A549 (cell line): Measurements from ENCODE around the gene PTK7. TPM values are rescaled to one million over a fixed set of nuclear protein-coding genes. Genes with fewer than 3 reads are reported as not detected.
A peak's percentile ranks its signal among the peaks of the same experiment; 100 is the strongest.

Source experiments
- CEBPB ChIP-seq, 2 experiments: fragments of >200 bp in 1 of 2; sonication (Bioruptor Twin) in 1 of 2; formaldehyde crosslinking in 1 of 2; IDR thresholded peaks; 2 replicates each; pipeline ENCODE4 v1.6.1; 2012 to 2016
- CHD2 ChIP-seq: fragments of 150-350 bp; IDR thresholded peaks from 2 replicates; pipeline ENCODE4 v1.6.1; 2014; ENCODE audit warnings: low read length; ENCODE audit not compliant: partially characterized antibody
- EHF ChIP-seq: fragments of 250-450 bp; sonication (Bioruptor Pico); IDR thresholded peaks from 2 replicates; pipeline ENCODE4 v1.5.0; 2020; ENCODE audit warnings: mild to moderate bottlenecking
- EP300 ChIP-seq, 2 experiments: fragments of >200 bp; sonication (Bioruptor Twin); formaldehyde crosslinking; IDR thresholded peaks; 2 replicates in 1 of 2; 3 replicates in 1 of 2; pipeline ENCODE4 v1.6.1; 2016 to 2017
- ESRRA ChIP-seq: fragments of 150-350 bp; IDR thresholded peaks from 2 replicates; pipeline ENCODE4 v1.6.1; 2014; ENCODE audit warnings: mild to moderate bottlenecking, low read length, borderline replicate concordance
- FOSB ChIP-seq: fragments of 250-450 bp; sonication (Bioruptor Pico); IDR thresholded peaks from 2 replicates; pipeline ENCODE4 v1.5.0; 2020; ENCODE audit warnings: mild to moderate bottlenecking, moderate library complexity
- HES2 ChIP-seq: fragments of >200 bp; sonication (Bioruptor Twin); formaldehyde crosslinking; IDR thresholded peaks from 2 replicates; pipeline ENCODE4 v1.6.1; 2016
- HOXA7 ChIP-seq: fragments of 250-450 bp; sonication (Bioruptor Pico); IDR thresholded peaks from 2 replicates; pipeline ENCODE4 v1.5.0; 2020; ENCODE audit warnings: mild to moderate bottlenecking, moderate library complexity
- HOXB13 ChIP-seq: fragments of 250-450 bp; sonication (Bioruptor Pico); IDR thresholded peaks from 2 replicates; pipeline ENCODE4 v1.5.0; 2020; ENCODE audit warnings: low read depth, mild to moderate bottlenecking, moderate library complexity
- JUNB ChIP-seq: fragments of >200 bp; sonication (Bioruptor Twin); formaldehyde crosslinking; IDR thresholded peaks from 2 replicates; pipeline ENCODE4 v1.6.1; 2016
- KDM1A ChIP-seq: fragments of 200-600 bp; sonication (generic); IDR thresholded peaks from 2 replicates; pipeline ENCODE4 v1.6.1; 2016; ENCODE audit warnings: low read depth, mild to moderate bottlenecking
- NPAS2 ChIP-seq: fragments of 250-450 bp; sonication (Bioruptor Pico); IDR thresholded peaks from 2 replicates; pipeline ENCODE4 v1.8.0; 2022; ENCODE audit warnings: mild to moderate bottlenecking, moderate library complexity, borderline replicate concordance
- NR3C1 ChIP-seq: fragments of >200 bp; sonication (Bioruptor Twin); formaldehyde crosslinking; IDR thresholded peaks from 3 replicates; pipeline ENCODE4 v1.6.1; 2017
- PHF8 ChIP-seq: fragments of 200-600 bp; sonication (generic); IDR thresholded peaks from 2 replicates; pipeline ENCODE4 v1.6.1; 2016; ENCODE audit warnings: low read depth, mild to moderate bottlenecking, antibody characterized with exemption, moderate library complexity, borderline replicate concordance
- RARB ChIP-seq: fragments of 250-450 bp; sonication (Bioruptor Pico); IDR thresholded peaks from 2 replicates; pipeline ENCODE4 v1.8.0; 2021; ENCODE audit warnings: mild to moderate bottlenecking, moderate library complexity
- RCOR1 ChIP-seq: fragments of 150-350 bp; IDR thresholded peaks from 2 replicates; pipeline ENCODE4 v1.6.1; 2014; ENCODE audit warnings: antibody characterized with exemption, low read length, low read depth
- REST ChIP-seq: fragments of 200-600 bp; sonication (generic); IDR thresholded peaks from 2 replicates; pipeline ENCODE4 v1.6.1; 2016; ENCODE audit warnings: antibody characterized with exemption, mild to moderate bottlenecking, moderate library complexity
- RNF2 ChIP-seq: fragments of 200-600 bp; sonication (generic); IDR thresholded peaks from 2 replicates; pipeline ENCODE4 v1.6.1; 2016; ENCODE audit warnings: low read depth, mild to moderate bottlenecking, antibody characterized with exemption, moderate library complexity, borderline replicate concordance
- TFCP2L1 ChIP-seq: fragments of 250-450 bp; sonication (Bioruptor Pico); IDR thresholded peaks from 2 replicates; pipeline ENCODE4 v1.5.0; 2021; ENCODE audit warnings: mild to moderate bottlenecking
- TP53 ChIP-seq: fragments of 250-450 bp; sonication (Bioruptor Pico); IDR thresholded peaks from 2 replicates; pipeline ENCODE4 v1.5.0; 2021; ENCODE audit warnings: mild to moderate bottlenecking, moderate library complexity
- ZFP36 ChIP-seq: fragments of 450-650 bp; IDR thresholded peaks from 2 replicates; pipeline ENCODE4 v1.6.1; 2014; ENCODE audit warnings: borderline replicate concordance; ENCODE audit not compliant: partially characterized antibody
- ZNF302 ChIP-seq: fragments of 250-450 bp; sonication (Bioruptor Pico); IDR thresholded peaks from 2 replicates; pipeline ENCODE4 v1.9.0; 2021; ENCODE audit warnings: inconsistent platforms, mild to moderate bottlenecking, moderate library complexity
- polyA plus RNA-seq, 4 experiments: library from polyadenylated mRNA; depleted of rRNA in 3 of 4; stranded (reverse); fragments of >200 nt; fragmentation: RNase III in 1 of 4; extraction: RNeasy Plus Mini Kit Qiagen cat#74134 plus additional on column Dnase treatment in 1 of 4; gene quantifications; 2 replicates in 3 of 4; 3 replicates in 1 of 4; pipeline ENCODE4 v1.2.3, GENCODE V29; 2011 to 2017
- TF ChIP-seq, protein P1 (sequence below): fragments of 450-650 bp; IDR thresholded peaks from 2 replicates; pipeline ENCODE4 v1.6.1; 2014; ENCODE audit warnings: antibody characterized with exemption
- TF ChIP-seq, protein P2 (sequence below): IDR thresholded peaks from 2 replicates; pipeline ENCODE4 v1.6.1; 2012
- TF ChIP-seq, protein P3 (sequence below): IDR thresholded peaks from 2 replicates; pipeline ENCODE4 v1.6.1; 2012
- TF ChIP-seq, protein P4 (sequence below): fragments of 150-350 bp; IDR thresholded peaks from 2 replicates; pipeline ENCODE4 v1.6.1; 2014; ENCODE audit warnings: low read depth, mild to moderate bottlenecking, low read length
- TF ChIP-seq, protein P5 (sequence below): fragments of >200 bp; sonication (Bioruptor Twin); formaldehyde crosslinking; IDR thresholded peaks from 3 replicates; pipeline ENCODE4 v1.6.1; 2016

PTK7 gene
- polyA plus RNA-seq, 2 of the 4 experiments (the other 2 are of a cell fraction) = 2.8 to 5.6 TPM

DNA sequence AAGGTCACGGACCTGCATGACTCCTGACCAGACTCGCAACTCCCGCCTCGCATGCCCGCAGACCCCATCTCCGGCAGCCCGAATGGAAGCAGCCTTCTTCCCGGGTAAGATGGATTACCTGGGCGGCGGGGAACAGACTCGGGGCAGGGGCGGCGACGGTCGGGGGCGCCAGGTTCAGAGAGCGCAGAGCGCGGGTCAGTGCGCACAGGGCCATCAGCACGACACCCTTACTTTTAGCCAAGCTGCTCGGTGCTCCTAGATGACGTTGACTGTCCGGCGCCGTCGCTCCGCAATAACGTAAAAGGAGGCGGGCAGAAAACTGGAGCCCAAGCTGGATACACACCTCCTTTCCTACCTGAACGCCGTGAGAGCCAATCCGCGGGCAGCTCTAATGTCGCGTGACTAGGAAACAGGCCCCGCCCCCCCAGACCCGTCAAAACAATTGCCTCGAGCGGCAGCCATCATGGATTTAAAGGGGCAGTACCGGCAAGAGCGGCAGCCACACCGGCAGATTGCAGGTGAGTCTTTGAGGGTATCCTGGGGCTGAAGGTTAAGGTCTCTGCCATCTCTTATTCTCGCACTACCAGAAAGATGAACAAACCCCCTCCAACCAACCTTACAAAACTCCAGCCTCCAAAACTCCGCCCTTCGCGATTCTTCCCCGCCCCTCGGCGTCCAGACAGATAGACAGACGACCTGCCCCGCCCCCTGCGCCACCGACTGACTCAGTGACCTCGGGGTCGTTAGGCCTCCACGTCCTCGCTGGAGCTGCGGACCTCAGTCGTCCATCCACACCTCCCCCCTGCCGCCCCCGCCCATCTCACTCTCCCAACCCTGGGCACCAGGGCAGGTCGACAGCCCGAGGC lies 16.7 kb upstream of the PTK7 start, which contains the start of the genes KLC4 and MRPL2 (continued):
- TF ChIP-seq RNF2 (no peak), JUNB (no peak), REST (no peak; the same call in 1 of the 2 replicates), RCOR1 (no peak), EHF (CRISPR knock-in tag) (no peak), ZNF302 (CRISPR knock-in tag) (no peak), ESRRA (no peak), HOXA7 (CRISPR knock-in tag) (no peak), TP53 (CRISPR knock-in tag) (no peak), HOXB13 (CRISPR knock-in tag) (no peak), NPAS2 (CRISPR knock-in tag) (no peak), PHF8 (peak; percentile 85; the same call in 1 of the 2 replicates), KDM1A (no peak), TFCP2L1 (CRISPR knock-in tag) (no peak), HES2 (no peak), CEBPB (IDR thresholded peaks at IDR 0.05) (no peak), ZFP36 (no peak), FOSB (CRISPR knock-in tag) (no peak), CHD2 (no peak), EP300 (IDR thresholded peaks at IDR 0.05) (no peak), NR3C1 (no peak), RARB (CRISPR knock-in tag) (no peak)
- TF ChIP-seq, protein P1, sequence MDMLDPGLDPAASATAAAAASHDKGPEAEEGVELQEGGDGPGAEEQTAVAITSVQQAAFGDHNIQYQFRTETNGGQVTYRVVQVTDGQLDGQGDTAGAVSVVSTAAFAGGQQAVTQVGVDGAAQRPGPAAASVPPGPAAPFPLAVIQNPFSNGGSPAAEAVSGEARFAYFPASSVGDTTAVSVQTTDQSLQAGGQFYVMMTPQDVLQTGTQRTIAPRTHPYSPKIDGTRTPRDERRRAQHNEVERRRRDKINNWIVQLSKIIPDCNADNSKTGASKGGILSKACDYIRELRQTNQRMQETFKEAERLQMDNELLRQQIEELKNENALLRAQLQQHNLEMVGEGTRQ = 0 out of 2 replicates have a peak, but pooled peaks have one; percentile 36
- TF ChIP-seq, protein P2, sequence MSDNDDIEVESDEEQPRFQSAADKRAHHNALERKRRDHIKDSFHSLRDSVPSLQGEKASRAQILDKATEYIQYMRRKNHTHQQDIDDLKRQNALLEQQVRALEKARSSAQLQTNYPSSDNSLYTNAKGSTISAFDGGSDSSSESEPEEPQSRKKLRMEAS = peak; percentile 61
- TF ChIP-seq, protein P3, sequence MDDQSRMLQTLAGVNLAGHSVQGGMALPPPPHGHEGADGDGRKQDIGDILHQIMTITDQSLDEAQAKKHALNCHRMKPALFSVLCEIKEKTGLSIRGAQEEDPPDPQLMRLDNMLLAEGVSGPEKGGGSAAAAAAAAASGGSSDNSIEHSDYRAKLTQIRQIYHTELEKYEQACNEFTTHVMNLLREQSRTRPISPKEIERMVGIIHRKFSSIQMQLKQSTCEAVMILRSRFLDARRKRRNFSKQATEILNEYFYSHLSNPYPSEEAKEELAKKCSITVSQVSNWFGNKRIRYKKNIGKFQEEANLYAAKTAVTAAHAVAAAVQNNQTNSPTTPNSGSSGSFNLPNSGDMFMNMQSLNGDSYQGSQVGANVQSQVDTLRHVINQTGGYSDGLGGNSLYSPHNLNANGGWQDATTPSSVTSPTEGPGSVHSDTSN = no peak
- TF ChIP-seq, protein P4, sequence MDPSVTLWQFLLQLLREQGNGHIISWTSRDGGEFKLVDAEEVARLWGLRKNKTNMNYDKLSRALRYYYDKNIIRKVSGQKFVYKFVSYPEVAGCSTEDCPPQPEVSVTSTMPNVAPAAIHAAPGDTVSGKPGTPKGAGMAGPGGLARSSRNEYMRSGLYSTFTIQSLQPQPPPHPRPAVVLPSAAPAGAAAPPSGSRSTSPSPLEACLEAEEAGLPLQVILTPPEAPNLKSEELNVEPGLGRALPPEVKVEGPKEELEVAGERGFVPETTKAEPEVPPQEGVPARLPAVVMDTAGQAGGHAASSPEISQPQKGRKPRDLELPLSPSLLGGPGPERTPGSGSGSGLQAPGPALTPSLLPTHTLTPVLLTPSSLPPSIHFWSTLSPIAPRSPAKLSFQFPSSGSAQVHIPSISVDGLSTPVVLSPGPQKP = no peak
- TF ChIP-seq, protein P5, sequence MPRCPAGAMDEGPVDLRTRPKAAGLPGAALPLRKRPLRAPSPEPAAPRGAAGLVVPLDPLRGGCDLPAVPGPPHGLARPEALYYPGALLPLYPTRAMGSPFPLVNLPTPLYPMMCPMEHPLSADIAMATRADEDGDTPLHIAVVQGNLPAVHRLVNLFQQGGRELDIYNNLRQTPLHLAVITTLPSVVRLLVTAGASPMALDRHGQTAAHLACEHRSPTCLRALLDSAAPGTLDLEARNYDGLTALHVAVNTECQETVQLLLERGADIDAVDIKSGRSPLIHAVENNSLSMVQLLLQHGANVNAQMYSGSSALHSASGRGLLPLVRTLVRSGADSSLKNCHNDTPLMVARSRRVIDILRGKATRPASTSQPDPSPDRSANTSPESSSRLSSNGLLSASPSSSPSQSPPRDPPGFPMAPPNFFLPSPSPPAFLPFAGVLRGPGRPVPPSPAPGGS = peak; percentile 65; the same call in 1 of the 3 replicates
